ENCODE results near the gene CCN5.

DNA sequence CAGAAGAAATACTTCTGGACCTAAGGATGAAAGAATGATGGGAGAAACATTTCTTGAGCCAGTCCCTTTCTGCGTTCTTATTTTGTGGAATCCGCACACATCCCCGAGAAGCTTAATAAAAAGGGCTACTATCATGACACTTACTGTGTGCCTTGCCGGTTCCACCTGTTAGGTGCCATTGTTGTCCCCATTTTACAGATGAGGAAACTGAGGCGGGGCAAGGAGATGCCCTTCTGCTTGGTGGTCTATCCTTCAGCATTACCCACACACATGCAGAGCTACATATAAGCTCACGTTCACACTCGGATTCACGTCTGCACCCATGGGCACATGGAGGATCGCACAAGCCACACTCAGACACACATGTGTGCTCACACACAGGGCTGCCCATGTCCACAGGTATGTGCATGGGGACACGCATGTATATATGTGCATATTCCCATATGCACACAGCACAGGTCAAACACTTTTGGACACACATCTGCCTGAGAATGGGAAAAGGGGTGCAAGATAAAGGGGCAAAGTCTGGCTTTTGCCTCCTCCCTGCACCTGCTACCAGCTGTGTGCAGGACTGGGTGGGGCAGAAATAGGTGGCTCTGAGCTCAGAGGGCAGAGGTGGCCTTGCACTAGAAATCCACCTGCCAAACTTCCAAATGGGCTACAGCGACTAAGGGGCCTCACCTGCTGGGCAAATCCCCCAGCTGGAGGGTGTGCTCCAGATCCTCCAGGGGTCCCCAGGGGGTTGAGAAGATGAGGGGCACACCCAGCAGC, 33.2 kb upstream of the CCN5 start:
- TF ChIP-seq ZNF423 (tag by site-specific recombination; IDR thresholded peaks at IDR 0.05) = no peak
- no peak for TF ChIP-seq ZNF658 (tag by site-specific recombination; IDR thresholded peaks at IDR 0.05)
- TF ChIP-seq ZNF366 (tag by site-specific recombination; conservative IDR thresholded peaks at IDR 0.05) = no peak
- TF ChIP-seq, protein P1, sequence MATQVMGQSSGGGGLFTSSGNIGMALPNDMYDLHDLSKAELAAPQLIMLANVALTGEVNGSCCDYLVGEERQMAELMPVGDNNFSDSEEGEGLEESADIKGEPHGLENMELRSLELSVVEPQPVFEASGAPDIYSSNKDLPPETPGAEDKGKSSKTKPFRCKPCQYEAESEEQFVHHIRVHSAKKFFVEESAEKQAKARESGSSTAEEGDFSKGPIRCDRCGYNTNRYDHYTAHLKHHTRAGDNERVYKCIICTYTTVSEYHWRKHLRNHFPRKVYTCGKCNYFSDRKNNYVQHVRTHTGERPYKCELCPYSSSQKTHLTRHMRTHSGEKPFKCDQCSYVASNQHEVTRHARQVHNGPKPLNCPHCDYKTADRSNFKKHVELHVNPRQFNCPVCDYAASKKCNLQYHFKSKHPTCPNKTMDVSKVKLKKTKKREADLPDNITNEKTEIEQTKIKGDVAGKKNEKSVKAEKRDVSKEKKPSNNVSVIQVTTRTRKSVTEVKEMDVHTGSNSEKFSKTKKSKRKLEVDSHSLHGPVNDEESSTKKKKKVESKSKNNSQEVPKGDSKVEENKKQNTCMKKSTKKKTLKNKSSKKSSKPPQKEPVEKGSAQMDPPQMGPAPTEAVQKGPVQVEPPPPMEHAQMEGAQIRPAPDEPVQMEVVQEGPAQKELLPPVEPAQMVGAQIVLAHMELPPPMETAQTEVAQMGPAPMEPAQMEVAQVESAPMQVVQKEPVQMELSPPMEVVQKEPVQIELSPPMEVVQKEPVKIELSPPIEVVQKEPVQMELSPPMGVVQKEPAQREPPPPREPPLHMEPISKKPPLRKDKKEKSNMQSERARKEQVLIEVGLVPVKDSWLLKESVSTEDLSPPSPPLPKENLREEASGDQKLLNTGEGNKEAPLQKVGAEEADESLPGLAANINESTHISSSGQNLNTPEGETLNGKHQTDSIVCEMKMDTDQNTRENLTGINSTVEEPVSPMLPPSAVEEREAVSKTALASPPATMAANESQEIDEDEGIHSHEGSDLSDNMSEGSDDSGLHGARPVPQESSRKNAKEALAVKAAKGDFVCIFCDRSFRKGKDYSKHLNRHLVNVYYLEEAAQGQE (tag by site-specific recombination; IDR thresholded peaks at IDR 0.05) = no peak
- TF ChIP-seq ZNF792 (tag by site-specific recombination; IDR thresholded peaks at IDR 0.05) = no peak
- no peak for TF ChIP-seq ZBTB20 (tag by site-specific recombination; IDR thresholded peaks at IDR 0.05)
- TF ChIP-seq ZBTB8A (tag by site-specific recombination; IDR thresholded peaks at IDR 0.05) = no peak
- TF ChIP-seq, protein P2, sequence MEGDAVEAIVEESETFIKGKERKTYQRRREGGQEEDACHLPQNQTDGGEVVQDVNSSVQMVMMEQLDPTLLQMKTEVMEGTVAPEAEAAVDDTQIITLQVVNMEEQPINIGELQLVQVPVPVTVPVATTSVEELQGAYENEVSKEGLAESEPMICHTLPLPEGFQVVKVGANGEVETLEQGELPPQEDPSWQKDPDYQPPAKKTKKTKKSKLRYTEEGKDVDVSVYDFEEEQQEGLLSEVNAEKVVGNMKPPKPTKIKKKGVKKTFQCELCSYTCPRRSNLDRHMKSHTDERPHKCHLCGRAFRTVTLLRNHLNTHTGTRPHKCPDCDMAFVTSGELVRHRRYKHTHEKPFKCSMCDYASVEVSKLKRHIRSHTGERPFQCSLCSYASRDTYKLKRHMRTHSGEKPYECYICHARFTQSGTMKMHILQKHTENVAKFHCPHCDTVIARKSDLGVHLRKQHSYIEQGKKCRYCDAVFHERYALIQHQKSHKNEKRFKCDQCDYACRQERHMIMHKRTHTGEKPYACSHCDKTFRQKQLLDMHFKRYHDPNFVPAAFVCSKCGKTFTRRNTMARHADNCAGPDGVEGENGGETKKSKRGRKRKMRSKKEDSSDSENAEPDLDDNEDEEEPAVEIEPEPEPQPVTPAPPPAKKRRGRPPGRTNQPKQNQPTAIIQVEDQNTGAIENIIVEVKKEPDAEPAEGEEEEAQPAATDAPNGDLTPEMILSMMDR (tag by site-specific recombination; IDR thresholded peaks at IDR 0.05) = no peak
